GM23338 (cell line): ENCODE measurements around the gene BCLAF3. TPM values are rescaled to one million over a fixed set of nuclear protein-coding genes. Genes with fewer than 3 reads are reported as not detected.

Experiments
- ATAC-seq: fragments of 200-7000 bp; cut with Tn5 transposase; 3 replicates; pipeline ENCODE4 v1.9.1; 2020
- DNase-seq: peaks from one replicate; pipeline ENCODE4 v3.0.0-alpha.2; 2015; ENCODE audit warnings: low spot score
- H2AFZ ChIP-seq: fragments of 200-600 bp; sonication (generic); 2 replicates; pipeline ENCODE4 v1.8.0; 2016; ENCODE audit warnings: antibody characterized with exemption, mild to moderate bottlenecking, moderate library complexity
- H3F3A ChIP-seq: fragments of 200-600 bp; sonication (generic); replicated peaks from 2 replicates; pipeline ENCODE4 v1.8.0; 2017; ENCODE audit warnings: antibody characterized with exemption, mixed run types, low read depth
- H3K27ac ChIP-seq: fragments of 200-600 bp; sonication (generic); 2 replicates; pipeline ENCODE4 v1.6.1; 2016; ENCODE audit warnings: low read depth
- H3K27me3 ChIP-seq: fragments of 200-600 bp; sonication (generic); 2 replicates; pipeline ENCODE4 v1.8.0; 2016; ENCODE audit warnings: mild to moderate bottlenecking, mixed run types, moderate library complexity; ENCODE audit not compliant: insufficient read depth
- H3K36me3 ChIP-seq: fragments of 200-600 bp; sonication (generic); 2 replicates; pipeline ENCODE4 v1.8.0; 2016; ENCODE audit warnings: mild to moderate bottlenecking; ENCODE audit not compliant: insufficient read depth
- H3K4me1 ChIP-seq: fragments of 200-600 bp; sonication (generic); 2 replicates; pipeline ENCODE4 v1.8.0; 2016; ENCODE audit warnings: mild to moderate bottlenecking, moderate library complexity; ENCODE audit not compliant: insufficient read depth
- H3K4me2 ChIP-seq: fragments of 200-600 bp; sonication (generic); 2 replicates; pipeline ENCODE4 v1.7.1; 2017; ENCODE audit warnings: mixed run types
- H3K4me3 ChIP-seq: fragments of 200-600 bp; sonication (generic); 2 replicates; pipeline ENCODE4 v1.6.1; 2016; ENCODE audit warnings: mixed run types
- H3K79me2 ChIP-seq: fragments of 200-600 bp; sonication (generic); replicated peaks from 2 replicates; pipeline ENCODE4 v1.8.0; 2017; ENCODE audit warnings: mild to moderate bottlenecking; ENCODE audit not compliant: insufficient read depth
- H3K9me2 ChIP-seq: fragments of 200-600 bp; sonication (generic); 2 replicates; pipeline ENCODE4 v1.8.0; 2017; ENCODE audit not compliant: insufficient read depth
- H4K20me1 ChIP-seq: fragments of 200-600 bp; sonication (generic); replicated peaks from 2 replicates; pipeline ENCODE4 v1.8.0; 2017; ENCODE audit warnings: mild to moderate bottlenecking; ENCODE audit not compliant: insufficient read depth
- H3K27ac Mint-ChIP-seq: 2 replicates; pipeline ENCODE4 v1.8.0; 2020; ENCODE audit warnings: inconsistent platforms, mild to moderate bottlenecking, moderate library complexity, mixed read lengths
- H3K27me3 Mint-ChIP-seq: 3 replicates; pipeline ENCODE4 v1.8.0; 2022; ENCODE audit warnings: low read depth, mild to moderate bottlenecking, moderate library complexity, mixed read lengths, inconsistent platforms; ENCODE audit not compliant: insufficient read depth, poor library complexity
- H3K36me3 Mint-ChIP-seq: 3 replicates; pipeline ENCODE4 v1.8.0; 2021; ENCODE audit warnings: low read depth, mild to moderate bottlenecking, inconsistent platforms, moderate library complexity, mixed read lengths
- H3K4me1 Mint-ChIP-seq: 3 replicates; pipeline ENCODE4 v1.8.0; 2020; ENCODE audit warnings: mild to moderate bottlenecking, inconsistent platforms, mixed read lengths
- H3K4me3 Mint-ChIP-seq: 3 replicates; pipeline ENCODE4 v1.8.0; 2021; ENCODE audit warnings: moderate library complexity, mild to moderate bottlenecking, inconsistent platforms, mixed read lengths
- H3K9me3 Mint-ChIP-seq: 3 replicates; pipeline ENCODE4 v1.8.0; 2020; ENCODE audit warnings: moderate library complexity, mild to moderate bottlenecking, inconsistent platforms, mixed read lengths
- CREB1 ChIP-seq: fragments of 250-450 bp; sonication (Bioruptor Pico); IDR thresholded peaks from 2 replicates; pipeline ENCODE4 v1.5.0; 2020; ENCODE audit warnings: low read depth, mild to moderate bottlenecking, moderate library complexity
- CTCF ChIP-seq, 2 experiments: fragments of 200-600 bp in 1 of 2; sonication (generic) in 1 of 2; conservative IDR thresholded peaks; 2 replicates each; pipeline versions ENCODE4 v1.5.1 to v1.6.1; 2016 to 2017; ENCODE audit warnings: antibody characterized with exemption in 2 of 2, low read depth in 2 of 2, mild to moderate bottlenecking in 2 of 2, moderate library complexity in 1 of 2
- ETS1 ChIP-seq: IDR thresholded peaks from 2 replicates; pipeline ENCODE4 v1.6.1; 2016; ENCODE audit warnings: antibody characterized with exemption
- EZH2 ChIP-seq: fragments of 200-600 bp; sonication (generic); IDR thresholded peaks from one replicate; pipeline ENCODE4 v1.8.0; 2017; ENCODE audit warnings: antibody characterized with exemption, mild to moderate bottlenecking, low read depth; ENCODE audit not compliant: unreplicated experiment
- EZH2phosphoT487 ChIP-seq: fragments of 200-600 bp; sonication (generic); IDR thresholded peaks from one replicate; pipeline ENCODE4 v1.8.1; 2018; ENCODE audit warnings: antibody characterized with exemption; ENCODE audit not compliant: unreplicated experiment
- JUNB ChIP-seq: IDR thresholded peaks from one replicate; pipeline ENCODE4 v1.6.1; 2016; ENCODE audit warnings: antibody characterized with exemption; ENCODE audit not compliant: unreplicated experiment
- NANOG ChIP-seq: IDR thresholded peaks from 2 replicates; pipeline ENCODE4 v1.6.1; 2016; ENCODE audit warnings: antibody characterized with exemption, borderline replicate concordance
- POLR2AphosphoS5 ChIP-seq: IDR thresholded peaks from 2 replicates; pipeline ENCODE4 v1.6.1; 2016; ENCODE audit warnings: antibody characterized with exemption, low read depth
- REST ChIP-seq: IDR thresholded peaks from one replicate; pipeline ENCODE4 v1.6.1; 2018; ENCODE audit warnings: antibody characterized with exemption; ENCODE audit not compliant: unreplicated experiment
- STAT1 ChIP-seq: IDR thresholded peaks from one replicate; pipeline ENCODE4 v1.6.1; 2016; ENCODE audit warnings: antibody characterized with exemption; ENCODE audit not compliant: unreplicated experiment
- ZNF114 ChIP-seq: fragments of 250-450 bp; sonication (Bioruptor Pico); IDR thresholded peaks from 2 replicates; pipeline ENCODE4 v1.5.0; 2020; ENCODE audit warnings: mild to moderate bottlenecking, moderate library complexity
- ZNF331 ChIP-seq: fragments of 250-450 bp; sonication (Bioruptor Pico); IDR thresholded peaks from 2 replicates; pipeline ENCODE4 v1.5.0; 2020; ENCODE audit warnings: low read depth, mild to moderate bottlenecking, moderate library complexity
- polyA plus RNA-seq: library from polyadenylated mRNA; unstranded; fragments of >200 nt; fragmentation: Nextera tagmentation; extraction: Ambion mirVana; gene quantifications from 2 replicates; pipeline ENCODE4 v1.2.1, GENCODE V29; 2016
- total RNA-seq: library from RNA; depleted of rRNA; stranded (reverse); fragments of >200 nt; shearing (Covaris generic); gene quantifications from 2 replicates; pipeline ENCODE4 v1.2.3, GENCODE V29; 2014
- TF ChIP-seq, protein P1 (sequence below): fragments of 250-450 bp; sonication (Bioruptor Pico); IDR thresholded peaks from 2 replicates; pipeline ENCODE4 v1.5.0; 2020; ENCODE audit warnings: mild to moderate bottlenecking, moderate library complexity

Gene BCLAF3
- total and polyA plus RNA-seq, 2 experiments from 2014 or later, result 6.5 to 9.3 TPM

DNA sequence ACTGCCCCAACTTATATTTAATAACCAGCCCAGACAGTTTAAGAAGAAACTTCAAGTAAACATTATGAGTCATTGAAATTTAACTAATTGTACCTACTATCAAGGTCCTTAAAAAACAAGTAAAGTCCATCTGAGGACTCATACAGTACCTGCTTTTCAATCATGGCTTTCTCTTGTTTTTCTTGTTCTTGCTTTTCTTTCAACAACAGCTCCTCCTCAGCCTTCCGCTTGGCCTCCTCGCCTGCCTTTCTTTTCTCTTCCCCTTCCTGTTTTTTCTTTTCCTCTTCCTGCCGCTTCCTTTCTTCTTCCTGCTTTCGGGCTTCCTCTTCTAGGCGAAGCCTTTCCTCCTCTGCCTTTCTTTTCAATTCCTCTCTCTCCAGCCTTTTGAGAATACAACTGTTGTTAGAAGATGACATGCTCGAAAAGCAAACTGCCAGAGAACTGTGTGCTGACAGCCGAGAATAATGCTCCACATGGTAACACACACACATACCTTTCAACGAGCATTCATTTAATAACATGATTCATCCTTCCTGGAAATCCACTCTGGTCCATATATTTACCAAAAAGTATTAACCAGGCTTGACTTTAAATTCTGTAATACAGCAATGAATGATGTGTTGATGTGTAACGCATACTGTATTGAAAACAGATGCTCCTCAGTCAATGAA lies 25.2 kb upstream of the BCLAF3 start:
- ATAC-seq, result no peak
- Histone ChIP-seq H3K9me2 (no peaks in the 10 kb centered on the region), H3K4me1 (no peaks in the 10 kb centered on the region), H3K27ac (no peak overlapping the region), H3K36me3 (no peaks in the 10 kb centered on the region), H3K4me2 (no peak overlapping the region), H3K4me3 (no peak overlapping the region), H4K20me1 (no peaks in the 10 kb centered on the region), H2AFZ (no peak overlapping the region), H3K79me2 (no peaks in the 10 kb centered on the region), H3K27me3 (no peaks in the 10 kb centered on the region), H3F3A (no peaks in the 10 kb centered on the region)
- DNase-seq, result no peak
- TF ChIP-seq CTCF (conservative IDR thresholded peaks at IDR 0.05; ENCODE audit: low read depth in 2 of 2) (no peak), ETS1 (no peak), CREB1 (CRISPR knock-in tag) (no peak), STAT1 (no peak), EZH2 (no peak), POLR2AphosphoS5 (no peak), NANOG (no peak), ZNF114 (CRISPR knock-in tag) (no peak), REST (no peak), ZNF331 (CRISPR knock-in tag) (no peak), EZH2phosphoT487 (no peak), JUNB (no peak)
- TF ChIP-seq, protein P1, sequence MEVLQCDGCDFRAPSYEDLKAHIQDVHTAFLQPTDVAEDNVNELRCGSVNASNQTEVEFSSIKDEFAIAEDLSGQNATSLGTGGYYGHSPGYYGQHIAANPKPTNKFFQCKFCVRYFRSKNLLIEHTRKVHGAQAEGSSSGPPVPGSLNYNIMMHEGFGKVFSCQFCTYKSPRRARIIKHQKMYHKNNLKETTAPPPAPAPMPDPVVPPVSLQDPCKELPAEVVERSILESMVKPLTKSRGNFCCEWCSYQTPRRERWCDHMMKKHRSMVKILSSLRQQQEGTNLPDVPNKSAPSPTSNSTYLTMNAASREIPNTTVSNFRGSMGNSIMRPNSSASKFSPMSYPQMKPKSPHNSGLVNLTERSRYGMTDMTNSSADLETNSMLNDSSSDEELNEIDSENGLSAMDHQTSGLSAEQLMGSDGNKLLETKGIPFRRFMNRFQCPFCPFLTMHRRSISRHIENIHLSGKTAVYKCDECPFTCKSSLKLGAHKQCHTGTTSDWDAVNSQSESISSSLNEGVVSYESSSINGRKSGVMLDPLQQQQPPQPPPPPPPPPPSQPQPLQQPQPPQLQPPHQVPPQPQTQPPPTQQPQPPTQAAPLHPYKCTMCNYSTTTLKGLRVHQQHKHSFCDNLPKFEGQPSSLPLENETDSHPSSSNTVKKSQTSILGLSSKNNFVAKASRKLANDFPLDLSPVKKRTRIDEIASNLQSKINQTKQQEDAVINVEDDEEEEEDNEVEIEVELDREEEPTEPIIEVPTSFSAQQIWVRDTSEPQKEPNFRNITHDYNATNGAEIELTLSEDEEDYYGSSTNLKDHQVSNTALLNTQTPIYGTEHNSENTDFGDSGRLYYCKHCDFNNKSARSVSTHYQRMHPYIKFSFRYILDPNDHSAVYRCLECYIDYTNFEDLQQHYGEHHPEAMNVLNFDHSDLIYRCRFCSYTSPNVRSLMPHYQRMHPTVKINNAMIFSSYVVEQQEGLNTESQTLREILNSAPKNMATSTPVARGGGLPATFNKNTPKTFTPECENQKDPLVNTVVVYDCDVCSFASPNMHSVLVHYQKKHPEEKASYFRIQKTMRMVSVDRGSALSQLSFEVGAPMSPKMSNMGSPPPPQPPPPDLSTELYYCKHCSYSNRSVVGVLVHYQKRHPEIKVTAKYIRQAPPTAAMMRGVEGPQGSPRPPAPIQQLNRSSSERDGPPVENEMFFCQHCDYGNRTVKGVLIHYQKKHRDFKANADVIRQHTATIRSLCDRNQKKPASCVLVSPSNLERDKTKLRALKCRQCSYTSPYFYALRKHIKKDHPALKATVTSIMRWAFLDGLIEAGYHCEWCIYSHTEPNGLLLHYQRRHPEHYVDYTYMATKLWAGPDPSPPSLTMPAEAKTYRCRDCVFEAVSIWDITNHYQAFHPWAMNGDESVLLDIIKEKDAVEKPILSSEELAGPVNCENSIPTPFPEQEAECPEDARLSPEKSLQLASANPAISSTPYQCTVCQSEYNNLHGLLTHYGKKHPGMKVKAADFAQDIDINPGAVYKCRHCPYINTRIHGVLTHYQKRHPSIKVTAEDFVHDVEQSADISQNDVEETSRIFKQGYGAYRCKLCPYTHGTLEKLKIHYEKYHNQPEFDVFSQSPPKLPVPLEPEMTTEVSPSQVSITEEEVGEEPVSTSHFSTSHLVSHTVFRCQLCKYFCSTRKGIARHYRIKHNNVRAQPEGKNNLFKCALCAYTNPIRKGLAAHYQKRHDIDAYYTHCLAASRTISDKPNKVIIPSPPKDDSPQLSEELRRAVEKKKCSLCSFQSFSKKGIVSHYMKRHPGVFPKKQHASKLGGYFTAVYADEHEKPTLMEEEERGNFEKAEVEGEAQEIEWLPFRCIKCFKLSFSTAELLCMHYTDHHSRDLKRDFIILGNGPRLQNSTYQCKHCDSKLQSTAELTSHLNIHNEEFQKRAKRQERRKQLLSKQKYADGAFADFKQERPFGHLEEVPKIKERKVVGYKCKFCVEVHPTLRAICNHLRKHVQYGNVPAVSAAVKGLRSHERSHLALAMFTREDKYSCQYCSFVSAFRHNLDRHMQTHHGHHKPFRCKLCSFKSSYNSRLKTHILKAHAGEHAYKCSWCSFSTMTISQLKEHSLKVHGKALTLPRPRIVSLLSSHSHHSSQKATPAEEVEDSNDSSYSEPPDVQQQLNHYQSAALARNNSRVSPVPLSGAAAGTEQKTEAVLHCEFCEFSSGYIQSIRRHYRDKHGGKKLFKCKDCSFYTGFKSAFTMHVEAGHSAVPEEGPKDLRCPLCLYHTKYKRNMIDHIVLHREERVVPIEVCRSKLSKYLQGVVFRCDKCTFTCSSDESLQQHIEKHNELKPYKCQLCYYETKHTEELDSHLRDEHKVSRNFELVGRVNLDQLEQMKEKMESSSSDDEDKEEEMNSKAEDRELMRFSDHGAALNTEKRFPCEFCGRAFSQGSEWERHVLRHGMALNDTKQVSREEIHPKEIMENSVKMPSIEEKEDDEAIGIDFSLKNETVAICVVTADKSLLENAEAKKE (CRISPR knock-in tag), result no peak
- Mint-ChIP-seq H3K4me3 (no peak overlapping the region), H3K27me3 (peaks cover 2% of the 10 kb centered on the region), H3K36me3 (no peaks in the 10 kb centered on the region; the same call in 2 of the 3 replicates), H3K27ac (no peak overlapping the region), H3K9me3 (no peaks in the 10 kb centered on the region; the same call in 2 of the 3 replicates), H3K4me1 (no peaks in the 10 kb centered on the region; the same call in 2 of the 3 replicates)
